CD4-positive, alpha-beta T cell (primary cell): ENCODE measurements around the gene LRFN5. TPM values are rescaled to one million over a fixed set of nuclear protein-coding genes. Genes with fewer than 3 reads are reported as not detected.

ENCODE experiments used
- ATAC-seq: fragments of 200-7000 bp; cut with Tn5 transposase; one replicate; pipeline ENCODE4 v1.10.0; 2022; ENCODE audit warnings: mild to moderate bottlenecking; ENCODE audit not compliant: poor library complexity
- CTCF ChIA-PET: fragments of 350-600 bp; sonication (Branson Sonifier 250); formaldehyde crosslinking; loops from one replicate; lab custom pipeline; 2021; ENCODE audit warnings: antibody characterized with exemption, inconsistent platforms; lab: Charles Lee
- POLR2A ChIA-PET: fragments of 350-600 bp; sonication (Branson Sonifier 250); formaldehyde crosslinking; loops from one replicate; lab custom pipeline; 2021; ENCODE audit warnings: antibody characterized with exemption, inconsistent platforms; lab: Charles Lee
- DNase-seq, 14 experiments: peaks; one replicate each; pipeline ENCODE4 v3.0.0-alpha.2; 2013 to 2020; ENCODE audit warnings: mixed read lengths in 2 of 14
- H3K27ac ChIP-seq, 2 donors: one replicate each; pipeline versions ENCODE4 v1.5.1 to v1.7.0; 2013; ENCODE audit warnings: low read length in 2 of 2, low read depth in 1 of 2, mild to moderate bottlenecking in 1 of 2
- H3K27me3 ChIP-seq, 2 experiments: 1 replicate in 1 of 2; 2 replicates in 1 of 2; pipeline versions ENCODE4 v1.6.1 to v1.7.0; 2013; ENCODE audit warnings: low read length in 2 of 2, control low read depth in 1 of 2, mild to moderate bottlenecking in 1 of 2, moderate library complexity in 1 of 2; ENCODE audit not compliant: insufficient read depth in 2 of 2, control insufficient read depth in 1 of 2
- H3K36me3 ChIP-seq: one replicate; pipeline ENCODE4 v1.6.1; 2013; ENCODE audit warnings: low read length, control low read depth; ENCODE audit not compliant: insufficient read depth
- H3K4me1 ChIP-seq: one replicate; pipeline ENCODE4 v1.6.1; 2013; ENCODE audit warnings: low read length, control low read depth; ENCODE audit not compliant: insufficient read depth
- H3K4me3 ChIP-seq: one replicate; pipeline ENCODE4 v1.5.1; 2013; ENCODE audit warnings: mild to moderate bottlenecking, low read length, moderate library complexity
- H3K9me3 ChIP-seq, 2 experiments: 1 replicate in 1 of 2; 2 replicates in 1 of 2; pipeline versions ENCODE4 v1.6.1 to v1.7.0; 2013; ENCODE audit warnings: low read length in 2 of 2, mild to moderate bottlenecking in 2 of 2, control low read depth in 1 of 2, moderate library complexity in 1 of 2; ENCODE audit not compliant: control insufficient read depth in 1 of 2, insufficient read depth in 1 of 2
- H3K27ac Mint-ChIP-seq: one replicate; pipeline ENCODE4 v1.8.0; 2020; ENCODE audit warnings: mixed read lengths
- H3K27me3 Mint-ChIP-seq: one replicate; pipeline ENCODE4 v1.8.0; 2021; ENCODE audit warnings: mixed read lengths
- H3K36me3 Mint-ChIP-seq: one replicate; pipeline ENCODE4 v1.8.0; 2021; ENCODE audit warnings: low read depth, mixed read lengths
- H3K4me1 Mint-ChIP-seq: one replicate; pipeline ENCODE4 v1.8.0; 2021; ENCODE audit warnings: low read depth, mixed read lengths
- H3K4me3 Mint-ChIP-seq: one replicate; pipeline ENCODE4 v1.8.0; 2020; ENCODE audit warnings: mild to moderate bottlenecking, mixed read lengths
- H3K9me3 Mint-ChIP-seq: one replicate; pipeline ENCODE4 v1.8.0; 2020; ENCODE audit warnings: mixed read lengths
- intact Hi-C, 2 experiments: fragments of 100-400 bp; cut with DNase I in 1 of 2; cut with micrococcal nuclease in 1 of 2; formaldehyde crosslinking; loops; one replicate each; pipeline versions ENCODE4 v1.15.1 to v1.9.0; 2023 to 2025; cut with DNase I, micrococcal nuclease
- total RNA-seq, 174 experiments: library from RNA in 2 of 174; stranded (reverse) in 2 of 174; gene quantifications; one replicate each; pipeline ENCODE4 v1.2.3 and lab custom pipeline; 2021 to 2026
- TF ChIP-seq, protein P1 (sequence below): fragments of 200-600 bp; IDR thresholded peaks from one replicate; pipeline ENCODE4 v1.8.0; 2022; ENCODE audit warnings: antibody characterized with exemption, mild to moderate bottlenecking

Gene LRFN5
- total RNA-seq, 2 experiments from 2014 or later: not detected

DNA sequence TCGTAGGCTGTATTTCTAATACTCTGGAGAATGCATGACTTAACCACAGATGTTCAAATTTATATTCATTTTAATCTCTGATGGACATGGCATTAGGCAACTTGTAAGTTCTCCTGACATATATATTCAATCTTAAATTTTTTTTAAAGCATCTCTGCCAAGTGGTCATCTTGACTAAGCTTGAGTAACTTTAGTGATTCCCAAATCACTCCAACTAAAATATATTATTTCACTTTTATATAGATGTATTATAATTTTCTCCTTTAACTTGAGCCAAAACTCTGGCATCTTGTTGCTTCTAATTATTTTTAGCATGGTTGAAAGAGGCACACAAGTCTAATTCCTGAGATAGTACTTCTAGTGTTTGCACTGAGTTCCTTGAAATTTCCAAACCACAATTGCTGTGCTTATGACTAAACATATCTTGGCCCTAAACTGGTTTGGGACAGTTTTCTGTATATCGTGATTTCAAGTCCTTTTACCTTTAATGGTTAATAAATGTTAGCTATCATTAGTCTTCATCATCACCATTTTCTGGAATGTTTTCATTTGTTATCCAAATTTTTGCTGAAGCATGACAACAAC, 8.4 kb downstream of the LRFN5 start:
- H3K9me3 Mint-ChIP-seq: no peaks in the 10 kb centered on the region
- H3K4me1 ChIP-seq: no peaks in the 10 kb centered on the region
- intact Hi-C loops: no loop called here
- H3K4me3 Mint-ChIP-seq: no peak overlapping the region
- no peak overlapping the region for H3K4me3 ChIP-seq
- peaks cover 7 to 9% of the 10 kb centered on the region in 2 experiments for H3K27me3 ChIP-seq
- CTCF ChIA-PET: interaction anchor here (0.8 kb wide), 1 partner anchor 7 kb away, joined by 3 read pairs; no protein-coding TSS in a partner anchor
- H3K36me3 Mint-ChIP-seq: no peaks in the 10 kb centered on the region
- no peaks in the 10 kb centered on the region for H3K36me3 ChIP-seq
- no peaks in the 10 kb centered on the region for H3K4me1 Mint-ChIP-seq
- peaks cover 17% of the 10 kb centered on the region for H3K27me3 Mint-ChIP-seq
- POLR2A ChIA-PET: no interaction called here
- DNase-seq (no peak), ATAC-seq (no peak)
- H3K27ac ChIP-seq: no peak overlapping the region
- H3K9me3 ChIP-seq: peaks cover 0 to under 1% of the 10 kb centered on the region in 2 experiments
- TF ChIP-seq, protein P1, sequence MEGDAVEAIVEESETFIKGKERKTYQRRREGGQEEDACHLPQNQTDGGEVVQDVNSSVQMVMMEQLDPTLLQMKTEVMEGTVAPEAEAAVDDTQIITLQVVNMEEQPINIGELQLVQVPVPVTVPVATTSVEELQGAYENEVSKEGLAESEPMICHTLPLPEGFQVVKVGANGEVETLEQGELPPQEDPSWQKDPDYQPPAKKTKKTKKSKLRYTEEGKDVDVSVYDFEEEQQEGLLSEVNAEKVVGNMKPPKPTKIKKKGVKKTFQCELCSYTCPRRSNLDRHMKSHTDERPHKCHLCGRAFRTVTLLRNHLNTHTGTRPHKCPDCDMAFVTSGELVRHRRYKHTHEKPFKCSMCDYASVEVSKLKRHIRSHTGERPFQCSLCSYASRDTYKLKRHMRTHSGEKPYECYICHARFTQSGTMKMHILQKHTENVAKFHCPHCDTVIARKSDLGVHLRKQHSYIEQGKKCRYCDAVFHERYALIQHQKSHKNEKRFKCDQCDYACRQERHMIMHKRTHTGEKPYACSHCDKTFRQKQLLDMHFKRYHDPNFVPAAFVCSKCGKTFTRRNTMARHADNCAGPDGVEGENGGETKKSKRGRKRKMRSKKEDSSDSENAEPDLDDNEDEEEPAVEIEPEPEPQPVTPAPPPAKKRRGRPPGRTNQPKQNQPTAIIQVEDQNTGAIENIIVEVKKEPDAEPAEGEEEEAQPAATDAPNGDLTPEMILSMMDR: no peak
- no peak overlapping the region for H3K27ac Mint-ChIP-seq

DNA sequence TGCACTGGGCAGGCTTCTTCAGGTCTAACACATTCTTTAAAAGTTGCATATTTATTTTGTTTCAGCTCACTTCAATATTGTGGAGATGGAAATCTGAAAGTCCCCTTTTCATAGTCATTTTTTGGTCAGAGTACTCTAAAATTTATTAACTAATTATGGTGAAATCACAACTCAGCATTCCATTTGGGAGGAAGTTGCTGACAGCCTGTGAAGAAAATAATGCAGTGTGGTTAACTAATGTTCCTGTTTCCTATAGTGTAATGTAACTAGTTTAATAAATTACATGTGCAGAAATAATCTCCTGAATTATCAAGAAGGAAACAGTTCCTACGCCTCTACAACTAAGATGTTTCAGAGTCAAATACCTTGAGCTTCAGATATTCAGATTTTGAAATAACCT, 17.1 kb downstream of the LRFN5 start:
- TF ChIP-seq, protein P1: no peak
- H3K4me3 Mint-ChIP-seq: no peak overlapping the region
- Histone ChIP-seq H3K27me3 (no peaks in the 10 kb centered on the region), H3K4me1 (no peaks in the 10 kb centered on the region), H3K4me3 (no peak overlapping the region), H3K9me3 (no peaks in the 10 kb centered on the region), H3K36me3 (no peaks in the 10 kb centered on the region), H3K27ac (no peak overlapping the region)
- ChIA-PET POLR2A (no interaction called here), CTCF (no interaction called here)
- DNase-seq (no peak), ATAC-seq (no peak)
- intact Hi-C loops: no loop called here
- H3K9me3 Mint-ChIP-seq: no peaks in the 10 kb centered on the region
- no peaks in the 10 kb centered on the region for H3K4me1 Mint-ChIP-seq
- peaks cover 5% of the 10 kb centered on the region for H3K27me3 Mint-ChIP-seq
- H3K27ac Mint-ChIP-seq: no peak overlapping the region
- H3K36me3 Mint-ChIP-seq: no peaks in the 10 kb centered on the region

DNA sequence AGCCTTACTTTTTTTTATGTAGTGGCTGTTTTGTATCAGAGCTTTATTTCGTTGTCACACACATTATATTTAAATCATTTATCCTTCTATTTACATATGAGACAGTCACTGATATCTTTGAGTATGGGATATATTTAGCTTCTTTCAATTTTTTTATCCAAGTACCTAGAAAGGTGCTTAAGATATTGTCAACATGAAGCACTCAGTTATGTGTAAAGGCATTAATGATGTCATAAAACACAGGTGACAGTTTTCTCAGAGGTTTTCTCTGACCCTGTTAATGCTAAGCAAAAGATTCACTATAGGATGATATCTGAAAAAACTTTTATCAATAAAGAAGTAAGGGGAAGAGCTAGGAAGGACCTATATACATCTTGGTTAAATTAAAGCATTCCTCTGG, 23.2 kb downstream of the LRFN5 start:
- Histone ChIP-seq H3K9me3 (no peaks in the 10 kb centered on the region), H3K27me3 (no peaks in the 10 kb centered on the region), H3K36me3 (no peaks in the 10 kb centered on the region), H3K4me1 (no peaks in the 10 kb centered on the region), H3K27ac (no peak overlapping the region), H3K4me3 (no peak overlapping the region)
- DNase-seq (no peak), ATAC-seq (no peak)
- ChIA-PET CTCF (interaction anchor here (0.6 kb wide), 1 partner anchor 41 kb away, joined by 3 read pairs; no protein-coding TSS in a partner anchor), POLR2A (no interaction called here)
- TF ChIP-seq, protein P1: no peak
- no peaks in the 10 kb centered on the region for H3K4me1 Mint-ChIP-seq
- no peak overlapping the region for H3K4me3 Mint-ChIP-seq
- no peaks in the 10 kb centered on the region for H3K27me3 Mint-ChIP-seq
- H3K36me3 Mint-ChIP-seq: no peaks in the 10 kb centered on the region
- intact Hi-C loops: no loop called here
- no peak overlapping the region for H3K27ac Mint-ChIP-seq
- H3K9me3 Mint-ChIP-seq: no peaks in the 10 kb centered on the region
